ENCODE measurements around the gene MOSMO.
"Not testable (repeated sequence)": the region's sequence is repeated elsewhere in the genome, so short reads cannot be mapped to it uniquely, and the experiment has no call there.

The MOSMO gene

GRCh38 chr16:22003195-22003594, 4.7 kb upstream of the MOSMO start:
- DNase-seq: no peak

- DNase-seq: no peak
Observed at GRCh38 chr16:22004341-22004740, 3.6 kb upstream of the MOSMO start.

- DNase-seq: no peak
Observed at GRCh38 chr16:22005746-22006145, 2.2 kb upstream of the MOSMO start.

- DNase-seq: no peak
Observed at GRCh38 chr16:22006636-22007035, 1.3 kb upstream of the MOSMO start.

- no peak for DNase-seq
Observed at GRCh38 chr16:22007159-22007508, 777 bp upstream of the MOSMO start.

- peak in 1 of 2 donors; percentile 38 for DNase-seq
Observed at GRCh38 chr16:22008215-22009059, 526 bp downstream of the MOSMO start.

- no peak for DNase-seq
Observed at GRCh38 chr16:22010902-22011301, 3.0 kb downstream of the MOSMO start.

- no peak for DNase-seq
Observed at GRCh38 chr16:22012241-22012640, 4.3 kb downstream of the MOSMO start.

- no peak for DNase-seq
Observed at GRCh38 chr16:22013486-22013885, 5.6 kb downstream of the MOSMO start.

GRCh38 chr16:22014271-22014873, 6.5 kb downstream of the MOSMO start:
- DNase-seq: no peak

GRCh38 chr16:22016927-22017326, 9.0 kb downstream of the MOSMO start:
- no peak for DNase-seq

- no peak for DNase-seq
Observed at GRCh38 chr16:22018559-22018958, 10.6 kb downstream of the MOSMO start.

- DNase-seq: no peak
Observed at GRCh38 chr16:22022151-22022550, 14.2 kb downstream of the MOSMO start.

GRCh38 chr16:22023505-22023904, 15.6 kb downstream of the MOSMO start:
- DNase-seq: no peak

GRCh38 chr16:22024785-22025184, 16.9 kb downstream of the MOSMO start:
- not testable (repeated sequence) for DNase-seq

- DNase-seq: no peak
Observed at GRCh38 chr16:22027633-22028032, 19.7 kb downstream of the MOSMO start.

GRCh38 chr16:22029632-22030031, 21.7 kb downstream of the MOSMO start:
- DNase-seq: no peak

- no peak for DNase-seq
Observed at GRCh38 chr16:22030087-22030812, 22.3 kb downstream of the MOSMO start.

- no peak for DNase-seq
Observed at GRCh38 chr16:22031483-22032083, 23.7 kb downstream of the MOSMO start.

GRCh38 chr16:22034503-22034902, 26.6 kb downstream of the MOSMO start:
- DNase-seq: no peak

GRCh38 chr16:22035153-22035552, 27.2 kb downstream of the MOSMO start:
- DNase-seq: no peak

- not testable (repeated sequence) for DNase-seq
Observed at GRCh38 chr16:22043882-22044281, 36.0 kb downstream of the MOSMO start.

GRCh38 chr16:22045888-22046287, 38.0 kb downstream of the MOSMO start:
- DNase-seq: not testable (repeated sequence)

All from hippocampal formation (tissue), 2 donors.